ENCODE data around the gene TTR.

- TF ChIP-seq, protein P1, sequence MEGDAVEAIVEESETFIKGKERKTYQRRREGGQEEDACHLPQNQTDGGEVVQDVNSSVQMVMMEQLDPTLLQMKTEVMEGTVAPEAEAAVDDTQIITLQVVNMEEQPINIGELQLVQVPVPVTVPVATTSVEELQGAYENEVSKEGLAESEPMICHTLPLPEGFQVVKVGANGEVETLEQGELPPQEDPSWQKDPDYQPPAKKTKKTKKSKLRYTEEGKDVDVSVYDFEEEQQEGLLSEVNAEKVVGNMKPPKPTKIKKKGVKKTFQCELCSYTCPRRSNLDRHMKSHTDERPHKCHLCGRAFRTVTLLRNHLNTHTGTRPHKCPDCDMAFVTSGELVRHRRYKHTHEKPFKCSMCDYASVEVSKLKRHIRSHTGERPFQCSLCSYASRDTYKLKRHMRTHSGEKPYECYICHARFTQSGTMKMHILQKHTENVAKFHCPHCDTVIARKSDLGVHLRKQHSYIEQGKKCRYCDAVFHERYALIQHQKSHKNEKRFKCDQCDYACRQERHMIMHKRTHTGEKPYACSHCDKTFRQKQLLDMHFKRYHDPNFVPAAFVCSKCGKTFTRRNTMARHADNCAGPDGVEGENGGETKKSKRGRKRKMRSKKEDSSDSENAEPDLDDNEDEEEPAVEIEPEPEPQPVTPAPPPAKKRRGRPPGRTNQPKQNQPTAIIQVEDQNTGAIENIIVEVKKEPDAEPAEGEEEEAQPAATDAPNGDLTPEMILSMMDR (IDR thresholded peaks at IDR 0.05), result no peak
- TF ChIP-seq POLR2A (IDR thresholded peaks at IDR 0.05), result no peak
These were observed 40.7 kb downstream of the TTR start for GRCh38 chr18:31632356-31632755.
